GM06990 (cell line): ENCODE results near the gene YBX3.

Source experiments
- DNase-seq: peaks from one replicate; pipeline ENCODE4 v3.0.0-alpha.2; 2011; ENCODE audit not compliant: insufficient read length; ENCODE audit errors: extremely low read depth
- H3K27me3 ChIP-seq: replicated peaks from 2 replicates; pipeline ENCODE4 v1.6.0; 2011; ENCODE audit warnings: low read length; ENCODE audit not compliant: control insufficient read depth, insufficient read depth
- H3K36me3 ChIP-seq: 2 replicates; pipeline ENCODE4 v1.5.1; 2011; ENCODE audit warnings: low read length; ENCODE audit not compliant: control insufficient read depth, insufficient read depth
- H3K4me3 ChIP-seq: replicated peaks from 2 replicates; pipeline ENCODE4 v1.5.1; 2011; ENCODE audit warnings: low read depth, mild to moderate bottlenecking, control low read depth, low read length
- CTCF ChIP-seq: IDR thresholded peaks from 2 replicates; pipeline ENCODE4 v1.5.1; 2011; ENCODE audit warnings: low read length, control low read depth, mild to moderate bottlenecking, inconsistent platforms; ENCODE audit not compliant: insufficient read depth, poor library complexity, severe bottlenecking

YBX3 gene

GRCh38 chr12:10732066-10732465 is 8.9 kb upstream of the YBX3 start:
- no peak for DNase-seq
- H3K36me3 ChIP-seq = no peaks in the 10 kb centered on the region
- H3K27me3 ChIP-seq = no peaks in the 10 kb centered on the region
- no peak overlapping the region for H3K4me3 ChIP-seq
- no peak for TF ChIP-seq CTCF

DNA sequence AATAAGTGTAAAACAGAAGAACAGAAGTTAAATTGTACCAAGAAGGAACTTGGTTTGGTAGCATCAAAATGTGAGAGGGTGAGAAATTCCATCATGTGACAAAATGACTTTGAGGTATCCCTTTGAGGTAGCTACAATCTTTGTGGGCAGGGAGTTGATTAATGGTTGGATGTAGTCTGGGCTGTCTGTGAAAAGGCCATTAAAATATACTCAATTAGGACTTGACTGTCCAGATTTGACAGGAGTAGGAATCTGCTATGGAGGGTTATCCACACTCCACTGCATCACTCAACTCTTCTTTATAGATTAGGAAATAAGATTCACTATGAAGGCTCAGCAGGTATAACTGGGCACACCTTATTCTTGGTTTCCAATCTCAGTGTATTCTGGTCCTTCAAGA is 7.4 kb upstream of the YBX3 start:
- Histone ChIP-seq H3K36me3 (no peaks in the 10 kb centered on the region), H3K27me3 (no peaks in the 10 kb centered on the region), H3K4me3 (no peak overlapping the region)
- no peak for DNase-seq
- TF ChIP-seq CTCF = no peak

- H3K36me3 ChIP-seq = no peaks in the 10 kb centered on the region
- no peak overlapping the region for H3K4me3 ChIP-seq
- TF ChIP-seq CTCF = no peak
- DNase-seq = no peak
- no peaks in the 10 kb centered on the region for H3K27me3 ChIP-seq
Measured at GRCh38 chr12:10728091-10728490, 5.0 kb upstream of the YBX3 start.

DNA sequence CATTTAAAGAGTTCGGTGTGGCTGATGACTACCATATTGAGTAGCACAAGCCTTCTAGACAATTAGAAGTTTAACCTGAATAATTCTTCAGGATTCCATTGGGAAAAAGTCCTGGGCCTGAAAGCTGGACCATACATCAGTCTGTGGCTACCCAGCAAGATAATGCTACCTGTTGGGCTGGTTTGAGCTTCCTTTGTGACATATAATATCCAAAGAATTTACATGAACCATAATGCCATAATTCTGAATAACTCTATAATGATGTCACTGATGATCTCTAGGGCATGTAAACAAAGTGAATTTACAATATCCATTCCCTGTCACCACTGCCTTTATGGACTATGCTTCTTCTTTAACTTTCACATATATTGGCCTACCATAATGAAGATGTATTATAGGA is 3.8 kb upstream of the YBX3 start:
- H3K27me3 ChIP-seq = no peaks in the 10 kb centered on the region

GRCh38 chr12:10725003-10725402 is 1.9 kb upstream of the YBX3 start:
- no peak for DNase-seq

More for the DNA sequence above, 3.8 kb upstream of the YBX3 start:
- H3K36me3 ChIP-seq = no peaks in the 10 kb centered on the region
- no peak overlapping the region for H3K4me3 ChIP-seq
- no peak for TF ChIP-seq CTCF
- DNase-seq = no peak

More at GRCh38 chr12:10725003-10725402, 1.9 kb upstream of the YBX3 start:
- no peak overlapping the region for H3K4me3 ChIP-seq
- no peak for TF ChIP-seq CTCF
- H3K27me3 ChIP-seq = no peaks in the 10 kb centered on the region
- H3K36me3 ChIP-seq = no peaks in the 10 kb centered on the region
